ENCODE data around the gene NOL4. TPM values are rescaled to one million over a fixed set of nuclear protein-coding genes. Genes with fewer than 3 reads are reported as not detected.

Gene NOL4, protein sequence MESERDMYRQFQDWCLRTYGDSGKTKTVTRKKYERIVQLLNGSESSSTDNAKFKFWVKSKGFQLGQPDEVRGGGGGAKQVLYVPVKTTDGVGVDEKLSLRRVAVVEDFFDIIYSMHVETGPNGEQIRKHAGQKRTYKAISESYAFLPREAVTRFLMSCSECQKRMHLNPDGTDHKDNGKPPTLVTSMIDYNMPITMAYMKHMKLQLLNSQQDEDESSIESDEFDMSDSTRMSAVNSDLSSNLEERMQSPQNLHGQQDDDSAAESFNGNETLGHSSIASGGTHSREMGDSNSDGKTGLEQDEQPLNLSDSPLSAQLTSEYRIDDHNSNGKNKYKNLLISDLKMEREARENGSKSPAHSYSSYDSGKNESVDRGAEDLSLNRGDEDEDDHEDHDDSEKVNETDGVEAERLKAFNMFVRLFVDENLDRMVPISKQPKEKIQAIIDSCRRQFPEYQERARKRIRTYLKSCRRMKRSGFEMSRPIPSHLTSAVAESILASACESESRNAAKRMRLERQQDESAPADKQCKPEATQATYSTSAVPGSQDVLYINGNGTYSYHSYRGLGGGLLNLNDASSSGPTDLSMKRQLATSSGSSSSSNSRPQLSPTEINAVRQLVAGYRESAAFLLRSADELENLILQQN
- total RNA-seq (2021; fragmentation: NEBNext Ultra II Directional; extraction: Animal tissue kit (Norgen Biotek cat#: 25700)) (1.6 and 2.6 TPM in 2 replicates), polyA plus RNA-seq (2011; rRNA removed) (0.09 and 0.18 TPM in 2 replicates), polyA minus RNA-seq (2011; rRNA and poly(A)+ RNA removed) (0.66 and 0.90 TPM in 2 replicates)
- polyA plus RNA-seq (2011; cell fraction: cytosol; rRNA removed): 0.35 TPM
- 0.29 TPM for polyA plus RNA-seq (2011; cell fraction: nucleus; rRNA removed)
- 0.60 to 2.9 TPM (median 1.1 TPM) in 4 replicates for polyA plus RNA-seq (2012, experiment 1 of 2)
- polyA plus RNA-seq (2012, experiment 2 of 2): 0.08 TPM
- polyA plus RNA-seq (2013, experiment 1 of 2): 0.51 TPM
- polyA plus RNA-seq (2013, experiment 2 of 2): 0.52 TPM
- polyA minus RNA-seq (2011; cell fraction: cytosol; rRNA and poly(A)+ RNA removed): 1.5 TPM
- 4.9 TPM for polyA minus RNA-seq (2011; cell fraction: nucleus; rRNA and poly(A)+ RNA removed)
- long read RNA-seq, experiment 1, partial matches to known transcripts: 1 of 2 reads
- long read RNA-seq, experiment 1, other reads (novel, unspliced or antisense): 1 of 2 reads
- long read RNA-seq, experiment 2, partial matches to known transcripts: 0 of 1 reads
- long read RNA-seq, experiment 2, other reads (novel, unspliced or antisense): 1 of 1 reads

DNA sequence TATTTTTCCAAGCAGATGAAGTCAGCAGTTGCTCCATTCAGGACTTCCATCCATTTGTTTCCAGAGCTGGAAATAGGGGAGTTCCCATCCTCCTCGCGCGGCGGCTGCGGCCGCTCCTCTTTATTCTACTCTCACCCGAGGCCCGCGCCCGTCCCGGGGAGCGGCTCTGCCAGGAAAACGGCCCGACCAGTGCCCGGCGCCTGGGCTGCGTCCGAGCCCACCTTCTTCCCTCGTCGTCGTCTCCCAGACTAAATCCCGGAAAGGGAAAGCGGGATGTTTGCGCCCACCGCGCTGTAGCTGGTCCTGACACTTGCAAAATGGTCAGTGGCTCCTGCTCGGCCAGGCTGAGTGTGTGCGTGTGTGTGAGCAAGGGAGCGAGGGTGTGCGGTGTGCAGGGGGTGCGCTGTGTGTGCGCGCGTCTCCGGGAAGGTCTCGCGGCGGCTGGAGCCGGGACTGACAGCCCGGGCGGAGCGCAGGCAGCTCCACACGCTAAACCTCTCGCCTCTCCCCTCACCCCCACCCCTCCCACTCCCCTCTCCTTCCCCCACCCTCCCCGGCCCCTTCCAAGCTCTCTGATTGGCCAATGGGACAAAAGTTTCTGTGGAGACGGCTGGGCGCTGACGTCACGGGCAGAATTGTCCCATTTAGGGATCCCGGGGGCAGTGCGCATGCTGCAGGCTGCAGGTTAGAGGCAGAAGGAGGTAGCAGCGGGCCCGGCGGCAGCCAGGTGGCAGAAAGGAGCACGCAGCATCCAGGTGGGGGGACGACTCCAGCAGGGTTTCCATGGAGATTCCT is at the start of gene NOL4:
TSS of gene NOL4 (minus strand) at position 491 of the 795 bp plus-strand sequence. CDS start 1,660 bp downstream, outside the sequence.
- FAIRE-seq (no peak), DNase-seq (ENCODE audit: low read depth in 1 of 2, low spot score in 2 of 2) (peak; percentile 93 to 98)
- Histone ChIP-seq H3K4ac (replicated peaks; ENCODE audit: insufficient read length, low read depth, low read length) (no peak within 1 kb of the TSS), H3K4me1 (replicated peaks in 1 of 4; ENCODE audit: control insufficient read depth in 3 of 4, insufficient read depth in 4 of 4, low read length in 3 of 4) (peaks cover 3 to 6% (median 4%) of the 10 kb centered on the region in 4 experiments; a peak in 6 of 7 replicates), H3K79me2 (ENCODE audit: control insufficient read depth in 1 of 2, insufficient read depth in 2 of 2, low read length in 2 of 2) (no peaks in the 10 kb centered on the region), H4K91ac (replicated peaks; ENCODE audit: insufficient read length, low read length) (no peak within 1 kb of the TSS), H3K36me3 (ENCODE audit: control insufficient read depth in 2 of 4, insufficient read depth in 4 of 4, low read length in 3 of 4) (no peaks in the 10 kb centered on the region), H2BK5ac (ENCODE audit: low read depth, low read length) (no peak within 1 kb of the TSS), H3K14ac (ENCODE audit: insufficient read length) (no peak within 1 kb of the TSS), H3K9me3 (ENCODE audit: insufficient read depth in 2 of 2, low read depth in 1 of 2, low read length in 1 of 2) (no peaks in the 10 kb centered on the region), H2BK12ac (ENCODE audit: low read depth, low read length) (no peak within 1 kb of the TSS), H3K27ac (ENCODE audit: low read depth, low read length) (no peak within 1 kb of the TSS), H2BK20ac (ENCODE audit: low read length) (no peak within 1 kb of the TSS), H2BK15ac (ENCODE audit: low read length) (no peak within 1 kb of the TSS), H3K56ac (replicated peaks; ENCODE audit: insufficient read length, low read depth, low read length) (no peak within 1 kb of the TSS), H3K4me2 (ENCODE audit: insufficient read depth in 1 of 2, low read depth in 2 of 2, low read length in 2 of 2) (peak within 1 kb of the TSS; percentile 79 to 100), H3K4me3 (ENCODE audit: extremely low read depth in 1 of 4, insufficient read depth in 2 of 4, low read depth in 3 of 4, low read length in 4 of 4) (peak within 1 kb of the TSS; percentile 49 to 73 (median 62)), H2BK120ac (replicated peaks; ENCODE audit: low read depth, low read length) (no peak within 1 kb of the TSS), H3K27me3 (replicated peaks in 1 of 4; ENCODE audit: control insufficient read depth in 3 of 4, extremely low read depth in 1 of 4, insufficient read depth in 3 of 4, low read length in 3 of 4) (peaks cover 8 to 41% (median 26%) of the 10 kb centered on the region in 4 experiments; a peak in 6 of 7 replicates), H4K5ac (ENCODE audit: insufficient read length, low read depth, low read length) (no peak within 1 kb of the TSS), H4K20me1 (replicated peaks in 1 of 2; ENCODE audit: control insufficient read depth in 1 of 2, insufficient read depth in 2 of 2, low read length in 2 of 2) (no peaks in the 10 kb centered on the region), H3K23ac (ENCODE audit: insufficient read length) (no peak within 1 kb of the TSS), H2AFZ (ENCODE audit: low read length) (peak within 1 kb of the TSS; percentile 84), H3K18ac (ENCODE audit: extremely low read depth, low read length) (no peak within 1 kb of the TSS), H4K8ac (ENCODE audit: extremely low read depth, insufficient read depth, low read length) (peak within 1 kb of the TSS; percentile 9), H3K9ac (replicated peaks in 1 of 4; ENCODE audit: extremely low read depth in 1 of 4, low read depth in 3 of 4, low read length in 3 of 4) (peak within 1 kb of the TSS in 3 of 4 experiments; percentile 3 to 37 (median 29); a peak in 2 of 7 replicates), H3K79me1 (ENCODE audit: low read depth, low read length) (no peaks in the 10 kb centered on the region), H3K23me2 (ENCODE audit: low read depth, low read length) (peaks cover 25% of the 10 kb centered on the region), H2AK5ac (ENCODE audit: low read depth, low read length) (no peak within 1 kb of the TSS)
- CTCF ChIA-PET (ENCODE audit: partially characterized antibody): interaction anchor here (0.6 to 2.9 kb wide), 29 partner anchors 9 to 642 kb away, joined by 3 to 19 read pairs (median 4); no protein-coding TSS in a partner anchor
- WGBS, 2 experiments (ENCODE audit: extremely low coverage in 1 of 2, insufficient coverage in 1 of 2, insufficient read length in 1 of 2, insufficient replicate concordance in 2 of 2, low coverage in 1 of 2, low lambda C conversion rate in 2 of 2, missing lambda C conversion rate in 1 of 2): 0% methylated on average over 34 of the region's 56 CpGs; no CpG with 5 or more reads in 1 of the 2 experiments
- POLR2A ChIA-PET (ENCODE audit: partially characterized antibody): interaction anchor here (1.9 kb wide), 1 partner anchor 10 kb away, joined by 4 read pairs; no protein-coding TSS in a partner anchor
- TF ChIP-seq JUND (IDR thresholded peaks at IDR 0.05; ENCODE audit: low read length) (no peak), BACH1 (IDR thresholded peaks at IDR 0.05; ENCODE audit: low read length) (no peak), EP300 (IDR thresholded peaks at IDR 0.05; ENCODE audit: borderline replicate concordance in 1 of 2, low read depth in 2 of 2, low read length in 2 of 2) (peak in 1 of 2 experiments; percentile 72; a peak in 1 of 3 replicates), RNF2 (IDR thresholded peaks at IDR 0.05; ENCODE audit: borderline replicate concordance, low read depth, low read length, missing control alignments, poor library complexity, severe bottlenecking) (peak; percentile 15), SUZ12 (IDR thresholded peaks at IDR 0.05; ENCODE audit: low read length) (peak; percentile 55)
